A673 (cell line): ENCODE data around the gene COLEC12. TPM values are rescaled to one million over a fixed set of nuclear protein-coding genes. Genes with fewer than 3 reads are reported as not detected.
"Not testable (repeated sequence)": the region's sequence is repeated elsewhere in the genome, so short reads cannot be mapped to it uniquely, and the experiment has no call there.

ENCODE experiments used
- BruUV-seq: library from RNA; stranded (reverse); fragments of 400-500 nt; replicated peaks from 2 replicates; lab custom pipeline; 2021; lab: Mats Ljungman, UMichigan
- CTCF ChIA-PET: fragments of 300-600 bp; sonication (Branson Sonifier 250); formaldehyde crosslinking; loops from one replicate; lab custom pipeline; 2022; ENCODE audit warnings: antibody characterized with exemption; lab: Charles Lee
- POLR2A ChIA-PET: fragments of 300-600 bp; sonication (Branson Sonifier 250); formaldehyde crosslinking; loops from one replicate; lab custom pipeline; 2022; ENCODE audit warnings: antibody characterized with exemption; ENCODE audit not compliant: low non-redundant PET; lab: Charles Lee
- DNase-seq: peaks from one replicate; pipeline ENCODE4 v3.0.0-alpha.2; 2015; ENCODE audit warnings: low spot score
- H3K27ac ChIP-seq: fragments of 200-600 bp; sonication (generic); 2 replicates; pipeline ENCODE4 v1.5.1; 2016; ENCODE audit warnings: mixed run types, low read depth, mild to moderate bottlenecking, mixed read lengths, antibody characterized with exemption, low read length; ENCODE audit not compliant: poor library complexity, severe bottlenecking
- H3K27me3 ChIP-seq: fragments of 200-600 bp; sonication (generic); replicated peaks from 2 replicates; pipeline ENCODE4 v1.6.1; 2017; ENCODE audit warnings: mixed run types, low read depth, mild to moderate bottlenecking, mixed read lengths, antibody characterized with exemption, low read length; ENCODE audit not compliant: insufficient read depth, poor library complexity
- H3K36me3 ChIP-seq: fragments of 200-600 bp; sonication (generic); 2 replicates; pipeline ENCODE4 v1.6.1; 2016; ENCODE audit warnings: mixed run types, mild to moderate bottlenecking, mixed read lengths, antibody characterized with exemption, low read length; ENCODE audit not compliant: insufficient read depth, poor library complexity, severe bottlenecking
- H3K4me1 ChIP-seq: fragments of 200-600 bp; sonication (generic); 2 replicates; pipeline ENCODE4 v1.6.1; 2017; ENCODE audit warnings: mixed run types, mild to moderate bottlenecking, mixed read lengths, antibody characterized with exemption, low read length; ENCODE audit not compliant: insufficient read depth, poor library complexity, severe bottlenecking
- H3K4me3 ChIP-seq: fragments of 200-600 bp; sonication (generic); 2 replicates; pipeline ENCODE4 v1.5.1; 2016; ENCODE audit warnings: low read depth, mixed run types, mild to moderate bottlenecking, mixed read lengths, low read length; ENCODE audit not compliant: poor library complexity, severe bottlenecking
- H3K9me3 ChIP-seq: fragments of 200-600 bp; sonication (generic); 2 replicates; pipeline ENCODE4 v1.6.1; 2016; ENCODE audit warnings: mixed run types, low read depth, mild to moderate bottlenecking, mixed read lengths, antibody characterized with exemption, low read length; ENCODE audit not compliant: poor library complexity, severe bottlenecking
- EZH2 ChIP-seq: fragments of 200-600 bp; sonication (generic); IDR thresholded peaks from 2 replicates; pipeline ENCODE4 v1.6.1; 2017; ENCODE audit warnings: borderline replicate concordance, low read depth, mild to moderate bottlenecking, mixed read lengths, antibody characterized with exemption, low read length; ENCODE audit not compliant: poor library complexity, severe bottlenecking
- intact Hi-C: fragments of 100-400 bp; cut with micrococcal nuclease; formaldehyde crosslinking; loops from one replicate; pipeline ENCODE4 v1.10.0; 2022; ENCODE audit not compliant: unreplicated experiment
- total RNA-seq: library from RNA; stranded (reverse); gene quantifications from 2 replicates; pipeline ENCODE4 v1.2.3, GENCODE V29; 2021
- TF ChIP-seq, protein P1 (sequence below): fragments of 300-800, 200-600 bp; sonication (generic); conservative IDR thresholded peaks from 2 replicates; pipeline ENCODE4 v1.5.1; 2017; ENCODE audit warnings: low read depth, mild to moderate bottlenecking, antibody characterized with exemption, low read length, moderate library complexity, mixed read lengths

Gene COLEC12
- total RNA-seq, 1 experiment from 2014 or later: 0.86 TPM

- intact Hi-C loops: no loop called here
- Histone ChIP-seq H3K27me3 (no peaks in the 10 kb centered on the region), H3K27ac (no peak overlapping the region), H3K36me3 (no peaks in the 10 kb centered on the region), H3K4me3 (no peak overlapping the region), H3K4me1 (peaks cover 15% of the 10 kb centered on the region), H3K9me3 (no peaks in the 10 kb centered on the region)
- no peak for DNase-seq
- BruUV-seq: no TSS peak
- TF ChIP-seq, protein P1, sequence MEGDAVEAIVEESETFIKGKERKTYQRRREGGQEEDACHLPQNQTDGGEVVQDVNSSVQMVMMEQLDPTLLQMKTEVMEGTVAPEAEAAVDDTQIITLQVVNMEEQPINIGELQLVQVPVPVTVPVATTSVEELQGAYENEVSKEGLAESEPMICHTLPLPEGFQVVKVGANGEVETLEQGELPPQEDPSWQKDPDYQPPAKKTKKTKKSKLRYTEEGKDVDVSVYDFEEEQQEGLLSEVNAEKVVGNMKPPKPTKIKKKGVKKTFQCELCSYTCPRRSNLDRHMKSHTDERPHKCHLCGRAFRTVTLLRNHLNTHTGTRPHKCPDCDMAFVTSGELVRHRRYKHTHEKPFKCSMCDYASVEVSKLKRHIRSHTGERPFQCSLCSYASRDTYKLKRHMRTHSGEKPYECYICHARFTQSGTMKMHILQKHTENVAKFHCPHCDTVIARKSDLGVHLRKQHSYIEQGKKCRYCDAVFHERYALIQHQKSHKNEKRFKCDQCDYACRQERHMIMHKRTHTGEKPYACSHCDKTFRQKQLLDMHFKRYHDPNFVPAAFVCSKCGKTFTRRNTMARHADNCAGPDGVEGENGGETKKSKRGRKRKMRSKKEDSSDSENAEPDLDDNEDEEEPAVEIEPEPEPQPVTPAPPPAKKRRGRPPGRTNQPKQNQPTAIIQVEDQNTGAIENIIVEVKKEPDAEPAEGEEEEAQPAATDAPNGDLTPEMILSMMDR: no peak
- TF ChIP-seq EZH2: no peak
- ChIA-PET CTCF (no interaction called here), POLR2A (no interaction called here)
Observed at GRCh38 chr18:406677-407076, 93.8 kb downstream of the COLEC12 start.

GRCh38 chr18:405006-405405 is 95.5 kb downstream of the COLEC12 start:
- H3K27me3 ChIP-seq, H3K36me3 ChIP-seq, BruUV-seq, POLR2A ChIA-PET, DNase-seq, intact Hi-C loops, H3K27ac ChIP-seq, CTCF ChIA-PET, H3K9me3 ChIP-seq, H3K4me3 ChIP-seq: not testable (repeated sequence)
- H3K4me1 ChIP-seq: peaks cover 15% of the 10 kb centered on the region

DNA sequence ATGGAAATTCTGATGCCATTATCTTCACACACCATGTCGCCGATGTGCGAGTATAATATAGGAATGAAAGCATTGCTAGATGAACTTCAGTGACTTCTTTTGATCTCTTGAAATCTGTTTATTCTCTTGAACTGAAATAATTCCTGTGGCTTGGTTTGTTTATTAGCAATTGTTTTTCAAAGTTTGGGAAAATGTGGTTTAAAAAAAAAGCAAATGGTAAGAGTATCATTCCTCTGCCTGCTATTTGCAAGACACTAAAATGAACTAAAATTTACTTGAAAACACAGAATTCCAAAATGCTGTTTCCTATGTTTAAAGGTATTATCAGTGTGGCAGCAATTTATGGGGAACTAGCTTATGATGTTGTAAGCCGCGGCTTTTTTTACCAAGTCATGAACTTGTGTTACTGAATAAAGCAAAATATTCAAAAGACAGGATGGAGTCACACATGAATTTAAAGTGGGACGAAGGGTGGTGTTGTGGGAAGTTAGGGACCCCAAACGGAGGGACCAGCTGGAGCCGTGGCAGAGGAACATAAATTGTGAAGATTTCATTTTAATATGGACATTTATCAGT is 96.4 kb downstream of the COLEC12 start:
- Histone ChIP-seq H3K9me3 (no peaks in the 10 kb centered on the region), H3K27me3 (no peaks in the 10 kb centered on the region), H3K27ac (no peak overlapping the region), H3K36me3 (no peaks in the 10 kb centered on the region), H3K4me3 (no peak overlapping the region), H3K4me1 (peaks cover 15% of the 10 kb centered on the region)
- DNase-seq: no peak
- TF ChIP-seq, protein P1: no peak
- no peak for TF ChIP-seq EZH2
- intact Hi-C loops: no loop called here
- no TSS peak for BruUV-seq
- POLR2A ChIA-PET: no interaction called here
- CTCF ChIA-PET: no interaction called here

DNA sequence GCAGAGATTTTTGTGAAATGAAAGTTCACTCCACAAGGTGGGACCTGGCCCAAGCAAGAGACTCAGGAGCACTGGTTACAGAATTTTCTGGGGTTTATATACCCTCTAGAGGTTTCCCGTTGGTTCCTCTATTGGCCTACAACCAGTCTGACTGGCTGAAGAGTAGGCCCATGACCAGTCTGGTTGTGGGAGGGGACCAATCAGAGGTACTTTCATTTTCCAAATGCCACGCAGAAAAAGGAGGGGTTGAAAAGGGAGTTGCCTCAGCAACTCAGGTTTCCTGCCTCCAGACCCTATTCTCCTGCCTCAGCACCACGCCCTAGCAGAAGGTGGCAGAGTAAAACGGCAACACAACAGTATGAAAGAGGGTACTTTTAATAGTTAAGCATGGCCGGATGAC is 98.4 kb downstream of the COLEC12 start:
- no peak overlapping the region for H3K27ac ChIP-seq
- H3K9me3 ChIP-seq: no peaks in the 10 kb centered on the region
- DNase-seq: no peak
- H3K4me3 ChIP-seq: no peak overlapping the region
- ChIA-PET POLR2A (no interaction called here), CTCF (no interaction called here)
- no peaks in the 10 kb centered on the region for H3K36me3 ChIP-seq
- intact Hi-C loops: no loop called here
- TF ChIP-seq, protein P1: no peak
- TF ChIP-seq EZH2: no peak
- H3K4me1 ChIP-seq: no peaks in the 10 kb centered on the region
- H3K27me3 ChIP-seq: no peaks in the 10 kb centered on the region
- no TSS peak for BruUV-seq
